Neuron (in vitro differentiated cells): ENCODE results near the gene THBD.

ENCODE experiments used
- H2AFZ ChIP-seq: one replicate; pipeline ENCODE4 v1.6.1; 2013; ENCODE audit warnings: low read depth, mild to moderate bottlenecking, inconsistent platforms, low read length, moderate library complexity
- H3K27me3 ChIP-seq: one replicate; pipeline ENCODE4 v1.6.1; 2013; ENCODE audit warnings: low read length; ENCODE audit not compliant: insufficient read depth
- H3K36me3 ChIP-seq: one replicate; pipeline ENCODE4 v1.6.1; 2013; ENCODE audit warnings: low read length; ENCODE audit not compliant: insufficient read depth
- H3K4me1 ChIP-seq: one replicate; pipeline ENCODE4 v1.6.1; 2013; ENCODE audit warnings: low read length; ENCODE audit not compliant: insufficient read depth
- H3K4me3 ChIP-seq: 2 replicates; pipeline ENCODE4 v1.5.1; 2013; ENCODE audit warnings: mild to moderate bottlenecking, low read length, moderate library complexity
- H3K9me3 ChIP-seq: one replicate; pipeline ENCODE4 v1.6.1; 2013; ENCODE audit warnings: low read length

Gene THBD

GRCh38 chr20:23049201-23050075 is at the start of gene THBD:
Gene THBD, minus strand, starts transcription at chr20:23049672. Its CDS starts 168 bp downstream, at chr20:23049504.
- H3K27me3 ChIP-seq = peaks cover 65% of the 10 kb centered on the region
- no peaks in the 10 kb centered on the region for H3K36me3 ChIP-seq
- no peak within 1 kb of the TSS for H3K4me3 ChIP-seq
- no peaks in the 10 kb centered on the region for H3K4me1 ChIP-seq
- peak within 1 kb of the TSS; percentile 13 for H2AFZ ChIP-seq
- no peaks in the 10 kb centered on the region for H3K9me3 ChIP-seq

- Histone ChIP-seq H3K4me1 (no peaks in the 10 kb centered on the region), H3K36me3 (no peaks in the 10 kb centered on the region), H3K9me3 (no peaks in the 10 kb centered on the region), H3K4me3 (no peak overlapping the region), H3K27me3 (no peaks in the 10 kb centered on the region), H2AFZ (no peak overlapping the region)
Measured at GRCh38 chr20:23097636-23098580, 48.4 kb upstream of the THBD start.

GRCh38 chr20:23096986-23097520 is 47.6 kb upstream of the THBD start:
- H3K4me3 ChIP-seq = no peak overlapping the region
- H3K4me1 ChIP-seq = no peaks in the 10 kb centered on the region
- no peaks in the 10 kb centered on the region for H3K27me3 ChIP-seq
- H2AFZ ChIP-seq = no peak overlapping the region
- no peaks in the 10 kb centered on the region for H3K36me3 ChIP-seq
- H3K9me3 ChIP-seq = no peaks in the 10 kb centered on the region

GRCh38 chr20:23096097-23096496 is 46.6 kb upstream of the THBD start:
- Histone ChIP-seq H3K4me3 (no peak overlapping the region), H3K27me3 (no peaks in the 10 kb centered on the region), H3K9me3 (no peaks in the 10 kb centered on the region)

GRCh38 chr20:23095499-23095898 is 46.0 kb upstream of the THBD start:
- H3K4me1 ChIP-seq = no peaks in the 10 kb centered on the region

More at GRCh38 chr20:23096097-23096496, 46.6 kb upstream of the THBD start:
- no peak overlapping the region for H2AFZ ChIP-seq
- H3K36me3 ChIP-seq = no peaks in the 10 kb centered on the region
- H3K4me1 ChIP-seq = no peaks in the 10 kb centered on the region

GRCh38 chr20:23094927-23095326 is 45.5 kb upstream of the THBD start:
- Histone ChIP-seq H2AFZ (no peak overlapping the region), H3K4me1 (no peaks in the 10 kb centered on the region), H3K4me3 (no peak overlapping the region), H3K27me3 (no peaks in the 10 kb centered on the region), H3K36me3 (no peaks in the 10 kb centered on the region), H3K9me3 (no peaks in the 10 kb centered on the region)

More at GRCh38 chr20:23095499-23095898, 46.0 kb upstream of the THBD start:
- no peaks in the 10 kb centered on the region for H3K27me3 ChIP-seq
- no peaks in the 10 kb centered on the region for H3K36me3 ChIP-seq
- no peak overlapping the region for H2AFZ ChIP-seq
- H3K4me3 ChIP-seq = no peak overlapping the region
- H3K9me3 ChIP-seq = no peaks in the 10 kb centered on the region

GRCh38 chr20:23094213-23094896 is 44.9 kb upstream of the THBD start:
- Histone ChIP-seq H3K9me3 (no peaks in the 10 kb centered on the region), H3K4me3 (no peak overlapping the region), H3K36me3 (no peaks in the 10 kb centered on the region), H3K27me3 (no peaks in the 10 kb centered on the region), H3K4me1 (no peaks in the 10 kb centered on the region), H2AFZ (no peak overlapping the region)

- Histone ChIP-seq H3K9me3 (no peaks in the 10 kb centered on the region), H2AFZ (no peak overlapping the region), H3K4me1 (no peaks in the 10 kb centered on the region), H3K27me3 (no peaks in the 10 kb centered on the region), H3K36me3 (no peaks in the 10 kb centered on the region), H3K4me3 (no peak overlapping the region)
Measured at GRCh38 chr20:23093613-23094012, 44.1 kb upstream of the THBD start.

GRCh38 chr20:23092861-23093495 is 43.5 kb upstream of the THBD start:
- no peaks in the 10 kb centered on the region for H3K4me1 ChIP-seq
- H3K4me3 ChIP-seq = no peak overlapping the region
- no peaks in the 10 kb centered on the region for H3K27me3 ChIP-seq
- H2AFZ ChIP-seq = no peak overlapping the region
- H3K9me3 ChIP-seq = no peaks in the 10 kb centered on the region
- H3K36me3 ChIP-seq = no peaks in the 10 kb centered on the region

GRCh38 chr20:23092384-23092756 is 42.9 kb upstream of the THBD start:
- no peaks in the 10 kb centered on the region for H3K9me3 ChIP-seq
- no peaks in the 10 kb centered on the region for H3K36me3 ChIP-seq
- H2AFZ ChIP-seq = no peak overlapping the region
- no peaks in the 10 kb centered on the region for H3K27me3 ChIP-seq
- no peak overlapping the region for H3K4me3 ChIP-seq
- H3K4me1 ChIP-seq = no peaks in the 10 kb centered on the region

- Histone ChIP-seq H3K9me3 (no peaks in the 10 kb centered on the region), H3K4me3 (no peak overlapping the region), H3K4me1 (no peaks in the 10 kb centered on the region), H3K27me3 (no peaks in the 10 kb centered on the region), H3K36me3 (no peaks in the 10 kb centered on the region), H2AFZ (no peak overlapping the region)
Measured at GRCh38 chr20:23091721-23092383, 42.4 kb upstream of the THBD start.

GRCh38 chr20:23090878-23091277 is 41.4 kb upstream of the THBD start:
- H3K4me1 ChIP-seq = no peaks in the 10 kb centered on the region
- H3K36me3 ChIP-seq = no peaks in the 10 kb centered on the region
- no peak overlapping the region for H3K4me3 ChIP-seq
- H3K27me3 ChIP-seq = no peaks in the 10 kb centered on the region
- H2AFZ ChIP-seq = no peak overlapping the region
- no peaks in the 10 kb centered on the region for H3K9me3 ChIP-seq
